ENCODE results near the gene CST7. TPM values are rescaled to one million over a fixed set of nuclear protein-coding genes. Genes with fewer than 3 reads are reported as not detected.

CST7 gene
- total RNA-seq, 1 donor from 2014 or later: 11.7 TPM

DNA sequence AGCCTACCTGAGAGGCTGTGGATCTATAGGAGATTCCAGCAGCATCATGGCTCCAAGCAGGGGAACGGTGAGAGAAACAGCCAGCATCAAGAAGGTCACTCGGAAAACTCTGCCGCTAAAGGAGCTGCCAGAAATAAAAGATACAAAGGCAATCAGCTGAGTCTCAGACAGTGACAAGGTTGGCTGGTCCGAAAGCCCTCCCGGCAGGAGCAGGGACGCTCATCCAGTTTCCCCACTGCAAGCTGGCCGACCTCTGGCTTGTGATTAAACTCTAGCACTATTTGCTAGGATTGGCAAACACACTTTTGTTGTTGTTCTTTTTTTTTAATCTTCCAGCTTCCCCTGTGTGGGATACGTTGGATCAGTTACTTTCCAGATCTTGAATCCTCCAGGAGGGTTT, 34.8 kb downstream of the CST7 start:
- no peak overlapping the region for H3K4me3 ChIP-seq
- intact Hi-C loops (cut with DNase I): no loop called here
- no peak for ATAC-seq
- no peak for DNase-seq
- peaks cover 27% of the 10 kb centered on the region for H3K36me3 ChIP-seq
- peaks cover 42% of the 10 kb centered on the region for H3K4me1 ChIP-seq
- H3K27me3 ChIP-seq (ENCODE audit: low read depth): no peaks in the 10 kb centered on the region
- TF ChIP-seq, protein P1, sequence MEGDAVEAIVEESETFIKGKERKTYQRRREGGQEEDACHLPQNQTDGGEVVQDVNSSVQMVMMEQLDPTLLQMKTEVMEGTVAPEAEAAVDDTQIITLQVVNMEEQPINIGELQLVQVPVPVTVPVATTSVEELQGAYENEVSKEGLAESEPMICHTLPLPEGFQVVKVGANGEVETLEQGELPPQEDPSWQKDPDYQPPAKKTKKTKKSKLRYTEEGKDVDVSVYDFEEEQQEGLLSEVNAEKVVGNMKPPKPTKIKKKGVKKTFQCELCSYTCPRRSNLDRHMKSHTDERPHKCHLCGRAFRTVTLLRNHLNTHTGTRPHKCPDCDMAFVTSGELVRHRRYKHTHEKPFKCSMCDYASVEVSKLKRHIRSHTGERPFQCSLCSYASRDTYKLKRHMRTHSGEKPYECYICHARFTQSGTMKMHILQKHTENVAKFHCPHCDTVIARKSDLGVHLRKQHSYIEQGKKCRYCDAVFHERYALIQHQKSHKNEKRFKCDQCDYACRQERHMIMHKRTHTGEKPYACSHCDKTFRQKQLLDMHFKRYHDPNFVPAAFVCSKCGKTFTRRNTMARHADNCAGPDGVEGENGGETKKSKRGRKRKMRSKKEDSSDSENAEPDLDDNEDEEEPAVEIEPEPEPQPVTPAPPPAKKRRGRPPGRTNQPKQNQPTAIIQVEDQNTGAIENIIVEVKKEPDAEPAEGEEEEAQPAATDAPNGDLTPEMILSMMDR (IDR thresholded peaks at IDR 0.05): no peak
- H3K9me3 ChIP-seq: no peaks in the 10 kb centered on the region
- H3K27ac ChIP-seq: no peak overlapping the region

DNA sequence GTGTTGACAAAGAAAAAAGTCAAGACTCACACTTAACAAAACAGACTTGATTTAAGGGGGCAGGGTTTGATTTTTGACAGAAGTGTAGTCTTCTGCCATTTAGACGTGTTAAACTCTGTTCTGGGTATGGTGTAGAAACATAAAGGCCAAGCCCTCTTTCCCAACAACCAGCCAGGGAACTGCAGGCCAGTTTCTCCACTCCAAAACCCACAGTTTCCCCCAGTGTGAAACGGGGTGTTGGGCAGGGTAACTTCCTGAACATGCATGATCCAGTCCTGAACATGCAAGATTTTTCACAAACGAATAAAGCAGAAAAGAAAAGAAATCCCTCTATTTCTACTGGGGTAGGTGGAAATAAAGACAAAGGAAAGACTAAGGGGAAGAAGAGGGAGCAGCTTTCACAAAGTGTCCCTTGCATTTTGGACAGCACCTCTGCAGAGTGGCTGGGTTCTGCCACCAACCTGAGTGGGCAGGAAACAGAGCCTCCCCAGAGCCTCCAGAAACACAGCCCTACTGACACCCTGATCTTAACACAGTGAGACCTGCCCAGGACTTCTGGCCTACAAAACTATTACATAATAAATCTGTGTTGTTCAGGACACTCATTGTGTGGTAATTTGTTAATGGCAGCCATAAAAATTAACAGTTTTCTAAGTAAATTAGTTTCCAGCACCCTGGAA, 36.0 kb downstream of the CST7 start:
- DNase-seq: no peak
- H3K4me1 ChIP-seq: peaks cover 42% of the 10 kb centered on the region
- H3K27me3 ChIP-seq (ENCODE audit: low read depth): no peaks in the 10 kb centered on the region
- TF ChIP-seq, protein P1 (IDR thresholded peaks at IDR 0.05): no peak
- H3K27ac ChIP-seq: peak overlapping the region; percentile 60
- H3K9me3 ChIP-seq: no peaks in the 10 kb centered on the region
- ATAC-seq: peak; percentile 54 to 55
- intact Hi-C loops (cut with DNase I): no loop called here
- H3K36me3 ChIP-seq: peaks cover 24% of the 10 kb centered on the region
- H3K4me3 ChIP-seq: no peak overlapping the region

DNA sequence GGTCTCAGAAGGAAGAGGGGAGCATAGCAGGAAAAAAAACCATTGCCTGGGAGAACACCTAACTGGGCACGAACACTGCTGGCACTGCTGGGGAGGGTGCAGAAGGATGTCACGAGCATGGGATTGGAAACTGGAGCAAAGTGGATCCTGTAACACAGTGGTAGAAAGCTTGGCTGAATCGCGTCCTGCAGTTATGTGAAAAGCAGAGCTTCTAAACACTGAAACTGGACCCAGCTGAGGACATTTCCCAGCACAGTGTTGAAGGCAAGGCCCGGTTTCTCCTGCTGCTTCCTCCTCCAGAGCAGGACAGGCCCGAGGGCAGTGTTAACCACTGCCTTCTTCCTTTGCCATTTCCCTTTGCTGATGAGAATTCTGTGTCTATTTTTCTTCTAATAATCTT, 36.7 kb downstream of the CST7 start:
- TF ChIP-seq, protein P1 (IDR thresholded peaks at IDR 0.05): no peak
- no peaks in the 10 kb centered on the region for H3K27me3 ChIP-seq (ENCODE audit: low read depth)
- peak overlapping the region; percentile 60 for H3K27ac ChIP-seq
- H3K9me3 ChIP-seq: no peaks in the 10 kb centered on the region
- intact Hi-C loops (cut with DNase I): no loop called here
- DNase-seq: no peak
- H3K4me3 ChIP-seq: no peak overlapping the region
- peaks cover 43% of the 10 kb centered on the region for H3K4me1 ChIP-seq
- peaks cover 17% of the 10 kb centered on the region for H3K36me3 ChIP-seq
- ATAC-seq: peak in 1 of 2 donors; percentile 32

DNA sequence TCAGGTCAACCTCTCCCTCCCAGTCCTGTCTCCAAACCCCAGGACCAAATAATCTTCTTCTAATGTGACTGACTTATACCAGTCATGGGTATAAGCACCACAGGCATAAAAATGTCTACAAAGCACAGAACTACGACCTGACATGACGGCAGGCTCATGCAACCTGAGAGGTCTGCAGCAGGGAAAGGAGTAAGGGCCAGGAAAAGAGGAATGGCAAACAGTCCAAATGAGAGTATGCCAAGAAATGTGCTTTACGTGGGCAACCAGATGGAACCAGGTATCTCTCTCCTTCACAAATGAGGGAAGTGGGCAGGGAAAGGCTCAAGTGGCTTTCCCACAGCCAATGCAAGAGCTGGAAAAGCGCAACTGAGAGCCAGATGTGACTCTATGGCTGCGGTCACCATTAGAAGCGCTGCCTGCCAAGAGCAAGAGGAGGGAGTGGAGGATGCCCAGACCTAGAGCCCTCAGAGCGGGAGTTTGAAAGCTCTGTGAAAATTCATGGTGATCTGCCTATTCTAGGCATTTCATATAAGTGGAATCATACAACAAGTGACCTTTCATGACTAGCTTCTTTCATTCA, 37.5 kb downstream of the CST7 start:
- Histone ChIP-seq H3K27ac (peak overlapping the region; percentile 60), H3K4me1 (peaks cover 43% of the 10 kb centered on the region), H3K4me3 (no peak overlapping the region), H3K27me3 (ENCODE audit: low read depth) (no peaks in the 10 kb centered on the region), H3K36me3 (peaks cover 12% of the 10 kb centered on the region), H3K9me3 (no peaks in the 10 kb centered on the region)
- ATAC-seq (no peak), DNase-seq (no peak)
- TF ChIP-seq, protein P1 (IDR thresholded peaks at IDR 0.05): no peak
- intact Hi-C loops (cut with DNase I): no loop called here

DNA sequence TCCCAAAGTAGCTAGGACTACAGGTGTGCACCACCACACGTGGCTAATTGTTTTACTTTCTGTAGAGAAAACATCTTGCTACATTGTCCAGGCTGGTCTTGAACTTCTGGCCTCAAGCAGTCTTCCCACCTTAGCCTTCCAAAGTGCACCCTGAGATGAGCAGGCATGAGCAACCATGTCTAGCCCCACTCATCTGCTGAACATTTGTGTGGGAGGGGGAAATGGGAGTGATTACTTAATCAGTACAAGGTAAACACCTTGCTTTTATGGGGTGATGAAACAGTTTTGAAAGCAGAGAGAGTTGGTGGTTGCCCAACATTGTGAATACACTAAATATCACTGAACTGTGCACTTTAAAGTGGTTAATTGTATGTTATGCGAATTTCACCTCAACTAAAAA, 38.2 kb downstream of the CST7 start:
- H3K27ac ChIP-seq: no peak overlapping the region
- no peaks in the 10 kb centered on the region for H3K9me3 ChIP-seq
- peak in 1 of 2 donors; percentile 12 for ATAC-seq

More for the DNA sequence above, 38.2 kb downstream of the CST7 start:
- H3K36me3 ChIP-seq: peaks cover 8% of the 10 kb centered on the region
- H3K4me3 ChIP-seq: no peak overlapping the region
- intact Hi-C loops (cut with DNase I): no loop called here
- TF ChIP-seq, protein P1 (IDR thresholded peaks at IDR 0.05): no peak
- no peak for DNase-seq
- peaks cover 44% of the 10 kb centered on the region for H3K4me1 ChIP-seq
- H3K27me3 ChIP-seq (ENCODE audit: low read depth): no peaks in the 10 kb centered on the region

All from lower lobe of right lung (tissue), 2 donors.